T47D (cell line): ENCODE results near the gene PLEKHO2.

Experiments
- DNase-seq, 2 experiments: peaks; one replicate each; pipeline versions ENCODE4 v3.0.0 to v3.0.0-alpha.2; 2011 to 2012; ENCODE audit warnings: low read depth in 1 of 2, low spot score in 1 of 2
- JUND ChIP-seq: IDR thresholded peaks from 2 replicates; pipeline ENCODE4 v1.6.1; 2012; ENCODE audit warnings: low read depth
- in situ Hi-C: cut with HindIII; loops from 2 replicates; pipeline ENCODE4 v1.10.0; 2016; ENCODE audit warnings: low sequenced_read_pairs, low pct_unique_long_range_greater_than_20kb

PLEKHO2 gene

DNA sequence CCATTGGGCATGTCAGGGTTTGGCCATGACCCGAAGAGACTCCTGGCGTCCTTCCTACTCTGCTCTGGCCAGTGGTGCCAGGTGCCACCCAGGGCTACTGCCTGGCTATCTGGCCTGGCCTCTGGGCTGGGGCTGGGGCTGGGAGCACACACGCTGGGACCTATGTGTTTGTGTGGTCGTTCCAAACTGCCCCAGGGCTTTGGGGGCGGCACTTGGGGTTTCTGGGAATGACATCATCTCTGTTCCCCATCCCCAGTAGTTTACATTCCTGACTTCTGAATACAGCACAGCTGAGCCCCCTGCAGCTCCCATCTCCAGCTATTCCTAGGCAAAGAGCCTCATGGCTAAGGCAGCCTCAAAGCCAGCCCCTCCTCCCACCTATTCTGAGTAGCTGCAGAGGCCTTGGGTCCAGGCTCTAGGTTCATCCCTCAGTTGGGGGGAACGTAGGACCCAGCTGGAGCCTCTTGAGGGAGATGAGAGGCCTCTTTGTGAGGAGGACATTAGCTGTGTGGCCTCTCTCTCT is 24.3 kb downstream of the PLEKHO2 start:
- in situ Hi-C loops, result no loop called here
- DNase-seq, result no peak
- TF ChIP-seq JUND, result no peak

DNA sequence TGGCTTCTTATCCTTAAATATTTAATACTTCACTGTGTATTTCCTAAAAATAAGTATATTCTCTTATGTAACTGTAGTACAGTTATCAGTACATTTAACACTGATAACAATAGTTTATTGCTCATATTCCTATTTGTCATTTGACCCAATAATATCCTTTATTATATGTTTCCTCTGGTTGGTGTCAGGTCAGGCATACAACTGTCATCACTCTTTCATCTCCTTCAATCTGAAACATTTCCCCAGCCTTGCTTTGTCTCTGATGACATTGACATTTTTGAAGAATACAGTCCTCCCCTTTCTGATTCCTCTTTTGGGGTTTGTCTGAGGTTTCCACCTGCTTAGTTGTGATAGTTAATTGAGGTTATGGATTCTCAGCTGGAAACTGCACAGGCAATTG is 27.8 kb downstream of the PLEKHO2 start:
- in situ Hi-C loops, result no loop called here

DNA sequence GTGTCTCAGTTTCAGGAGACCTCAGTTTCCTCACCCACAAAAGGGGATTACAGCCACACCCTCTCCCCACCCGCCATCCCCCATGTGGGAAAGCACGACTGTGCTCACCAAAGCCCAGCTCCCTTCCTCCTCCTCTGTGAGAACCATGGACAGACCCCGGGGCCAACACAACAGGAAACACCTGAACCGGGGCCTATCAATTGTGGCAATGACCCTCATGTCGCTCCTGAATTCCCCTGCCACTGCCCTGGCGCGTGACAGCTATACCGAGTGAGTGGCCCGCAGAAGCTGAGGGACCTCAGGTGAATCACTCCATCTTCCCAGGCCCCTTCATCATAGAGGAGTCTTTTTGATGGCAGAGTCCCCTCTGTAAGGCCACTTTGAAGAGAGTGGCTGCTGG is 28.6 kb downstream of the PLEKHO2 start:
- no peak for DNase-seq
- no peak for TF ChIP-seq JUND
- in situ Hi-C loops, result no loop called here

More for the DNA sequence above, 27.8 kb downstream of the PLEKHO2 start:
- DNase-seq, result no peak
- TF ChIP-seq JUND, result no peak

DNA sequence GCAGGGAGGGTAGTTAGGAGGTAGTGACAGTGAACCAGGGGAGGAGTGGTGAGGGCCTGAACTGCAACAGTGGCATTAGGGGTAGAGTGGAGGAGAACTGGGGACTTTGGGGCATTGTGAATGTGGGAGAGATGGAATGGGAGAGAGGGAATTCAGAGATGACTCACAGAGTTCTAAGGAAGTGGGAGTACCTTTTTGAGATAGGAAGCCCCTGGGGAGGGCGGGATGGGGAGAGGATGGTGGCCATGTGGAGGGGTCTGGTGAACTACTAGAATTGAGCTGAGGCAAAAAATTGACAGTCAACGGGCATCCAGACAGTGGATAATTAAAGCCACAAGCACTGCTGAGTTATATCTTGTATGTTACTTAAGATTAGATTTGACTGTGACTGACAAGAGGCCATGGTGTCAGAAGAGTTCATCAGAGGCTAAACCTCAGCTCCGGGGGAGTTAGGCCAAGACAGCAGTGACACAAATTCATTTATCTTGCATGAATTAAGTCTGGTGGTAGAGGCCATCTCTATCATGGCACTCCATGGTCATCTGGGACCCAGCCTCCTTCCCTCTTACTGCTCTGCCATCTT is 34.0 kb downstream of the PLEKHO2 start:
- no peak for TF ChIP-seq JUND
- no peak for DNase-seq
- in situ Hi-C loops, result no loop called here

DNA sequence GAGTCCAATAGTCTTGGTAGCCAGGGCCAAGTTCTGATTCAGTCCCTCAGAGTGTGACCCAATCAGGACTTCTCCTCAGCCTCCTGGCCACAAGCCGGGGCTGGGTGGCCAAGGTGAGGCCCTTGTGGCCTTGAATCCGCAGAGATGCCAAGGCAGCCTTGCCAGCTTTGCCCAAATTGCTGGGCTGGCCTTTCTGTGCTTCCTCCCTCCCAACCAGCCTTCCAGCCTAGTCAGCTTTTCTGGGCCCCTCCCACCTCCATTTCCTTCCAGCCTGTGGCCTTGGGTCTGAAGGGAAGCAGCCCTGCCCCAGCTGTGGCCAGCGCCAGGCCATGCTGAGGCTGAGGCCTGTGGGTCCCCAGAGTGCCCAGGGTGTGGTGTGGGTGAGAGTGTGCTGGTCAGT is 35.7 kb downstream of the PLEKHO2 start:
- DNase-seq, result peak in 1 of 2 experiments; percentile 37
- TF ChIP-seq JUND, result no peak
- in situ Hi-C loops, result no loop called here

DNA sequence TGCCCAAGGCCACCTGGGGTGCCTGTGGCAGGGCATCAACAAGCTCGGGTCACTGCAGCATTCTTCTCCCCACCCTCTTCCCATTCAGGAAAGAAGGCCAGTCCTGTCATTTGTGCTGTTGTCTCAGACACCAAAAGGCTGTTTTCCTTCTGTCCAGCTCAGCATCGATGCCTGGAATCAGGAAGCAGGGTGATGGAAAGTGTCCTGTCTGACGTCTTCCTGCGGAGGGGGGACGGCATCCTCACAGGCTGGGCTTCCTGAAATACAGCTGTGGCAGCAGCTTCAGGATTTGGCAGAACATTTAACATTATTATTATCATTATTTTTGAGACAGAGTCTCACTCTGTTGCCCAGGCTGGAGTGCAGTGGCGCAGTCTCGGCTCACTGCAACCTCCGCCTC is 37.0 kb downstream of the PLEKHO2 start:
- in situ Hi-C loops, result no loop called here
- DNase-seq, result no peak
- TF ChIP-seq JUND, result no peak

DNA sequence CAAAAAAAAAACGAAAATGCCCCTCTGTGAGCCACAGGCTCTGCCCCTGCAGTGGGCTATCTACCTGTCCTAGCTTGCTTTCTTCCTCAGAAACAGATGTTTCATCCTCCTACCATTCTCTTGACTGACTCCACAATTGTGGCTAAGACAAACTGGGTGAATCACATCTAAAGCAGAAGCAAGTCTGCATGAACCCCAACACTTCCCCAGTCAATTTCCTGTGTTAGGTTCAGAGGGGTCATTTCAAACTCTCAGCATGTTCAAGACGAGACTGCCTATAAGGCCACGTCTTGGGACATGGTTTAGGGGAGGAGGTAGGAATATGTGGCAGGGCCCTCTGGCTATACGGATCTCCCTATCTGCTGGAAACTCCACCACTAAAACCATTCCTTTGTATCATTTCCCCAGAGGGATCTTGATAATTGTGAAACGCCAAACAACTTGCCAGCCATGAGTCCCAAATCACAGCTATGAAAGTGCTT is 41.4 kb downstream of the PLEKHO2 start:
- no peak for DNase-seq
- no peak for TF ChIP-seq JUND
- in situ Hi-C loops, result no loop called here

DNA sequence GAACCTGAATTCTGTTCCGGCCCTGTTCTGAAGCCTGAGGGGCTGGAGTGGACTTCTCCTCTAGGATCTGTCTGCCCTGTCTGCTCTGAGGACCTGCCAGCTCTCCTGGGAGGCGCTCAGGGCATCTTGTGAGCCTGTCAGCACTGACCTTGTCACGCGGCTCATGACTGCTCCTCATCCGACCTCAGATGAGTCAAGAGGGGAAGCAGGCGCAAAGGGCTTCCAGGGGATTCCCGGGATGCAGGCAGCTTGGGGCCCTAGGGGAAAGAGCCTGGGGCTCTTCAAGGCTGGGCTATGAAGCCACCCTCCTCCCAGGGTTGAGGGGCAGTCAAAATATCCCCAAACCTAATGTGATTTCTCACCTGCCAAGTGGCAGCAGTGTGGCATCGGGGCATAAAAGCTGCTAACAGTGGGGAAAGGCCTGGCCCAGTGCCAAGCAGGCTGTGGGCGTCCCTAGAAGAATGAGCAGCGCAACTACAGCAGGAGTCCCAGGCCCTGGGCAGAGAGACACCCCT is 42.3 kb downstream of the PLEKHO2 start:
- in situ Hi-C loops, result no loop called here
- no peak for DNase-seq
- no peak for TF ChIP-seq JUND

DNA sequence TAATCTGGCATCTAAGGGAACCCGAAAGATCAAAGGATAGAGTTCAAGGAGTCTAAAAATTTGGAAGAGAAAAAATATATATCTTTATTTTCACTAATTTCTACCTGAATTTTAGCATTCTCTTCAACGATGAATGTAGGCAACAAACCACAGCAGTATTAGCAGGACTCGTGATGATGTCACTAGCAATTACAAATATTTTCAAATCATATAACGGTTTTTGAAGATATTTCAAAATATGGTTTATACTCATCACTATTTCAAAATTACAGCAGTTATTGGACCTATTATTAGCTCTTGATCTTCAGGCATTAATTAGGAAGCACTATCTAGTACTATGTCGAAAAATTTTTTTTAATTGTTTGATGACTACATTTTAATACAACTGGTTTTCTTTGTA is 43.0 kb downstream of the PLEKHO2 start:
- no peak for DNase-seq
- in situ Hi-C loops, result no loop called here
- no peak for TF ChIP-seq JUND

DNA sequence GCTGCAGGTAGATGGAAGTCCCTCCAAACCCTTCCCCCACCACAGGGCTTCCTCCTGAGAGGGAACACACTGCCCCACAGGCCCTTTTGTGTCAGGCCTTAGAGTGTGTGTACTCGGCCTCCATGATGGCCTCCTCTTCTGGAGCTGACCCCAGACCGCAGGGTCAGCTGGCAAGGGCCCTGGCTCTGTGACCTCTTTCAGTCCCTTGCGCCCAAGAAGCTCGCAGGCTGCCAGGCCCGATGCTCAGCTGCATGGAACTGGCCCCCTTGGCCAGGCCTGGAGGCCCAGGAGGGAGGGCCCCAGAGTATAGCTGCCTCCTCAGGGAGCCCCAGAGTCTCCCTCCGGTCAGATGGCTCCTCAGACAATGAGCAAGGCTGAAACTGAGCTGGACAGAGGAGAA is 46.6 kb downstream of the PLEKHO2 start:
- in situ Hi-C loops, result no loop called here
- no peak for TF ChIP-seq JUND
- no peak for DNase-seq

DNA sequence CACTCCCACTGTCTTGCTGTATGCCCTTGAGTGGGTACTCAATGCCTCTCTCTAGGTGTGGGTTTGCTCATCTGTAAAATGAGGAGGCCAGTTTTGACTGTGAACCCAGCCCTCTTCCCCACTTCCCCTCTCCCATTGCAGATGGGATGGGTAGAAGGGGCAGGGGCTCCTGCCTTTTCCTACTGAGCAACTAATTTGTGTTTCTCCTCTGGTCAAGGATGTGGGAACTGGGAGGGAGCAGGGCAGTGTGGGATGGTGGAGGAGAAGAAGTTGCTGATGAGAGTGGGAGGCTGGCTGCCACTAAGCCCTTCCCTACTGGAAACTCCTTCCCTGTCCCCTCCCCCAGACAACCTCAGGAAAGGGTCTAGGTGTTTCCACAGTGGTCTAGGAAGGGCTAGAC is 49.8 kb downstream of the PLEKHO2 start:
- in situ Hi-C loops, result no loop called here
- DNase-seq, result no peak
- TF ChIP-seq JUND, result no peak

DNA sequence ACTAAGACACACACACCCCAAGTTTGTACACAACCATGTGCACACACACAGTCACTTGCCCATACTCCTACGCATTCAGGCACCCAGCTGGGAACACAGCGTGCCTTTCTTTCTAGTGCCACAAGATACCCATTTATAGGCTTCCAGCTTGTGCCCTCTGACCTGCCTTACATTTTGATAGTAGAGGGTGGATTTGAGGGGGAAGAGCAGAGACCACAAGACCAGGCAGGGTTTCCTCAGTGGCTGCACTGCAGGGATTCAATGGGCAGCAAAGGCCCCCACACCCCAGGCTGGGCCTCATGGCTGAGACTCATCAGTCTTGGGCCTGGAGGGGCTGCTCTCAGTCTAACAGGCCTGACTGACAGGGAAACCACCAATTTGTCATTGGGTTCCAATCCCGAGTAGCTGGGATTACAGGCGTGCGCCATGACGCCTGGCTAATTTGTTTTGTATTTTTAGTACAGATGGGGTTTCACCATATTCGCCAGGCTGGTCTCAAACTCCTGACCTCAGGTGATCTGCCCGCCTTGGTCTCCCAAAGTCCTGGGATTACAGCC is 51.2 kb downstream of the PLEKHO2 start:
- DNase-seq, result no peak
- no peak for TF ChIP-seq JUND
- in situ Hi-C loops, result no loop called here
